ENCODE measurements around the gene ITGB1BP1.

DNA sequence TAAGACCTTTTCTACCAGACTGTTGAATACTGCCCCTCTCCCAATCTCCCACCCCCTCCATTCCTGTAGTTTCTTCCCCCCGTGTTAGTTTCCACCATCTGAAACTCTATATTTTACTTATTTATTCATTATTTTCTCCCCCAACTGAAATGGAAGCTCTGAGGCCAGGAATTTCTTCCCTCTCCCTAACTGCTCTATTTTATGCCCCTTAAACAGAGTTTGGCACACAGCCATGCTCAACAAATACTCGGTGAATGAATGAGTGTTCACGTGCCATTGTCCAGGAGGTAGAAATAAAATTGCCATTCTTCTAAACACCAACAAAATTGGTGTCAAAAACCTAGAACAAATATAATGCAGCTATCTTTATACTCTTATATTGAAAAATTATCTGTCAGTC lies 5.6 kb downstream of the ITGB1BP1 start:
- TF ChIP-seq EZH2phosphoT487 (IDR thresholded peaks at IDR 0.05; ENCODE audit: low read length) = no peak
- TF ChIP-seq, protein P1, sequence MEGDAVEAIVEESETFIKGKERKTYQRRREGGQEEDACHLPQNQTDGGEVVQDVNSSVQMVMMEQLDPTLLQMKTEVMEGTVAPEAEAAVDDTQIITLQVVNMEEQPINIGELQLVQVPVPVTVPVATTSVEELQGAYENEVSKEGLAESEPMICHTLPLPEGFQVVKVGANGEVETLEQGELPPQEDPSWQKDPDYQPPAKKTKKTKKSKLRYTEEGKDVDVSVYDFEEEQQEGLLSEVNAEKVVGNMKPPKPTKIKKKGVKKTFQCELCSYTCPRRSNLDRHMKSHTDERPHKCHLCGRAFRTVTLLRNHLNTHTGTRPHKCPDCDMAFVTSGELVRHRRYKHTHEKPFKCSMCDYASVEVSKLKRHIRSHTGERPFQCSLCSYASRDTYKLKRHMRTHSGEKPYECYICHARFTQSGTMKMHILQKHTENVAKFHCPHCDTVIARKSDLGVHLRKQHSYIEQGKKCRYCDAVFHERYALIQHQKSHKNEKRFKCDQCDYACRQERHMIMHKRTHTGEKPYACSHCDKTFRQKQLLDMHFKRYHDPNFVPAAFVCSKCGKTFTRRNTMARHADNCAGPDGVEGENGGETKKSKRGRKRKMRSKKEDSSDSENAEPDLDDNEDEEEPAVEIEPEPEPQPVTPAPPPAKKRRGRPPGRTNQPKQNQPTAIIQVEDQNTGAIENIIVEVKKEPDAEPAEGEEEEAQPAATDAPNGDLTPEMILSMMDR (IDR thresholded peaks at IDR 0.05; ENCODE audit: low read length) = no peak
- TF ChIP-seq EZH2 (optimal IDR thresholded peaks at IDR 0.05; ENCODE audit: low read depth, low read length) = no peak

Data from MM.1S (cell line).